ENCODE data around the gene ANKH. TPM values are rescaled to one million over a fixed set of nuclear protein-coding genes. Genes with fewer than 3 reads are reported as not detected.

The ANKH gene
- total and polyA plus RNA-seq, 2 donors (not counting 1 experiment from before 2014, with no cell fraction given) = 13.7 to 71.1 TPM

DNA sequence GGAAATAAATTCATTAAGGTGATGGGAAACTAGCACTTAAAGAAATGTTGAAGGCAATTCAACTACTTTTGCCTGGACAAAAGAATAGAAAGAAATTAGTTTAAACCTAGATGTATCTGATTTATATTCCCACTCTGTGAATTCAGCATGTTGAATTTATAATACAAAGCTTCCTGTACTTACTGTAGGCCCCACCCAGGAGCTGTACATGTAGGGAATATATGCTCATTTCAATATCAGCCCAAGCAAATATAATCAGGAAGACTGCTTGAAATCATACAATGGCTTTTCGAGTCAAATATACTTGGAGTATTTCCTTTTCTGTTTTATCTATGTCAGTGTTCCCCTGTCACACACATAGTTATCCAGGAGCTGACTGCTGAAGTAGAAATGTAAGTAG is 105.0 kb downstream of the ANKH start:
- H3K4me1 ChIP-seq (ENCODE audit: control insufficient read depth in 2 of 2, insufficient read depth in 2 of 2, low read length in 2 of 2) = peaks cover 11 to 15% of the 10 kb centered on the region in 2 donors
- no peaks in the 10 kb centered on the region for H3K9me3 ChIP-seq (ENCODE audit: control extremely low read depth in 1 of 3, control insufficient read depth in 2 of 3, insufficient read depth in 1 of 3, low read length in 2 of 3)
- no peaks in the 10 kb centered on the region for H3K79me2 ChIP-seq (ENCODE audit: control insufficient read depth, insufficient read depth, low read length)
- no peaks in the 10 kb centered on the region for H3K27me3 ChIP-seq (replicated peaks in 1 of 4; ENCODE audit: control extremely low read depth in 1 of 4, control insufficient read depth in 3 of 4, insufficient read depth in 4 of 4, low read length in 3 of 4)
- ATAC-seq (ENCODE audit: low read depth) (no peak), DNase-seq (no peak)
- no peak overlapping the region for H2AFZ ChIP-seq (ENCODE audit: insufficient read depth, low read depth, low read length, poor library complexity, severe bottlenecking)
- intact Hi-C loops (cut with micrococcal nuclease) = no loop called here
- Mint-ChIP-seq H3K27ac (no peak overlapping the region), H3K9me3 (ENCODE audit: insufficient read depth) (no peaks in the 10 kb centered on the region), H3K4me3 (no peak overlapping the region), H3K4me1 (peaks cover 30% of the 10 kb centered on the region), H3K27me3 (no peaks in the 10 kb centered on the region)
- ChIA-PET CTCF (no interaction called here), POLR2A (no interaction called here)
- H3K27ac ChIP-seq (ENCODE audit: low read length in 2 of 2) = no peak overlapping the region
- no CpG with 5 or more reads among the region's 1 CpG for WGBS (ENCODE audit: insufficient coverage)
- no peak for TF ChIP-seq EZH2 (IDR thresholded peaks at IDR 0.05; ENCODE audit: borderline replicate concordance, insufficient read depth, low read depth, low read length, poor library complexity, severe bottlenecking)
- TF ChIP-seq, protein P1, sequence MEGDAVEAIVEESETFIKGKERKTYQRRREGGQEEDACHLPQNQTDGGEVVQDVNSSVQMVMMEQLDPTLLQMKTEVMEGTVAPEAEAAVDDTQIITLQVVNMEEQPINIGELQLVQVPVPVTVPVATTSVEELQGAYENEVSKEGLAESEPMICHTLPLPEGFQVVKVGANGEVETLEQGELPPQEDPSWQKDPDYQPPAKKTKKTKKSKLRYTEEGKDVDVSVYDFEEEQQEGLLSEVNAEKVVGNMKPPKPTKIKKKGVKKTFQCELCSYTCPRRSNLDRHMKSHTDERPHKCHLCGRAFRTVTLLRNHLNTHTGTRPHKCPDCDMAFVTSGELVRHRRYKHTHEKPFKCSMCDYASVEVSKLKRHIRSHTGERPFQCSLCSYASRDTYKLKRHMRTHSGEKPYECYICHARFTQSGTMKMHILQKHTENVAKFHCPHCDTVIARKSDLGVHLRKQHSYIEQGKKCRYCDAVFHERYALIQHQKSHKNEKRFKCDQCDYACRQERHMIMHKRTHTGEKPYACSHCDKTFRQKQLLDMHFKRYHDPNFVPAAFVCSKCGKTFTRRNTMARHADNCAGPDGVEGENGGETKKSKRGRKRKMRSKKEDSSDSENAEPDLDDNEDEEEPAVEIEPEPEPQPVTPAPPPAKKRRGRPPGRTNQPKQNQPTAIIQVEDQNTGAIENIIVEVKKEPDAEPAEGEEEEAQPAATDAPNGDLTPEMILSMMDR (IDR thresholded peaks at IDR 0.05) = no peak
- no peak overlapping the region for H3K4me2 ChIP-seq (replicated peaks; ENCODE audit: low read depth, low read length, poor library complexity, severe bottlenecking)
- H3K36me3 ChIP-seq (replicated peaks in 1 of 2; ENCODE audit: control extremely low read depth in 1 of 2, control insufficient read depth in 1 of 2, extremely low read depth in 1 of 2, insufficient read depth in 2 of 2, low read length in 1 of 2) = no peaks in the 10 kb centered on the region
- no peak overlapping the region for H3K9ac ChIP-seq (ENCODE audit: low read length)
- no peak overlapping the region for H3K4me3 ChIP-seq (ENCODE audit: control extremely low read depth in 1 of 5, extremely low read depth in 1 of 5, insufficient read depth in 1 of 5, low read depth in 2 of 5, low read length in 4 of 5)
- H4K20me1 ChIP-seq (ENCODE audit: control insufficient read depth, insufficient read depth, low read length, poor library complexity, severe bottlenecking) = no peaks in the 10 kb centered on the region

DNA sequence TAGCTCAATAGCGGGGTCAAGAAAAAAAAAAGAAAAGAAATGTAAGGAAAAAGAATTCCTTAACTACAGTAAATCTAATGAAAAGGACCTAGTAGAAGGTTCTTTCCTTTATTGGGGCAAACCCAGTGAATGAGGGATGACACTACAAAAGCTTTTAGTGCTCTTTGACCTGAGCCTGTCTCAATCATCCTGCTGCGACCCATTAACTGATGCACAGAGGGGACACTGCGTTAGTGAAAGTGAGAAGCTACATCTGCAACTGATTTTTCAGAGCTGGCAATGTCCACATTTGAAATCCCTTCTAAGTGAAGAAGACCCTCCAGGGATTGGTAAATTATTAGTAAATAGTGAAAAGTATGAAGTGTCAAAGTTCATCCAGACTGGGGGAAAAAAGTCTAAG is 106.0 kb downstream of the ANKH start:
- CTCF ChIA-PET = no interaction called here

More for the DNA sequence above, 106.0 kb downstream of the ANKH start:
- Histone ChIP-seq H3K4me3 (ENCODE audit: control extremely low read depth in 1 of 5, extremely low read depth in 1 of 5, insufficient read depth in 1 of 5, low read depth in 2 of 5, low read length in 4 of 5) (no peak overlapping the region), H3K4me2 (replicated peaks; ENCODE audit: low read depth, low read length, poor library complexity, severe bottlenecking) (no peak overlapping the region), H3K9me3 (ENCODE audit: control extremely low read depth in 1 of 3, control insufficient read depth in 2 of 3, insufficient read depth in 1 of 3, low read length in 2 of 3) (no peaks in the 10 kb centered on the region), H3K9ac (ENCODE audit: low read length) (no peak overlapping the region), H3K79me2 (ENCODE audit: control insufficient read depth, insufficient read depth, low read length) (no peaks in the 10 kb centered on the region), H3K4me1 (ENCODE audit: control insufficient read depth in 2 of 2, insufficient read depth in 2 of 2, low read length in 2 of 2) (peaks cover 11 to 15% of the 10 kb centered on the region in 2 donors), H3K27me3 (replicated peaks in 1 of 4; ENCODE audit: control extremely low read depth in 1 of 4, control insufficient read depth in 3 of 4, insufficient read depth in 4 of 4, low read length in 3 of 4) (no peaks in the 10 kb centered on the region), H4K20me1 (ENCODE audit: control insufficient read depth, insufficient read depth, low read length, poor library complexity, severe bottlenecking) (no peaks in the 10 kb centered on the region), H3K36me3 (replicated peaks in 1 of 2; ENCODE audit: control extremely low read depth in 1 of 2, control insufficient read depth in 1 of 2, extremely low read depth in 1 of 2, insufficient read depth in 2 of 2, low read length in 1 of 2) (no peaks in the 10 kb centered on the region), H3K27ac (ENCODE audit: low read length in 2 of 2) (no peak overlapping the region), H2AFZ (ENCODE audit: insufficient read depth, low read depth, low read length, poor library complexity, severe bottlenecking) (no peak overlapping the region)
- Mint-ChIP-seq H3K4me3 (no peak overlapping the region), H3K9me3 (ENCODE audit: insufficient read depth) (no peaks in the 10 kb centered on the region), H3K4me1 (peaks cover 25% of the 10 kb centered on the region), H3K27me3 (no peaks in the 10 kb centered on the region), H3K27ac (no peak overlapping the region)
- POLR2A ChIA-PET = no interaction called here
- WGBS (ENCODE audit: insufficient coverage) = 100% methylated on average over 1 of the region's 3 CpGs
- ATAC-seq (ENCODE audit: low read depth) = no peak
- TF ChIP-seq, protein P1 (IDR thresholded peaks at IDR 0.05) = no peak
- TF ChIP-seq EZH2 (IDR thresholded peaks at IDR 0.05; ENCODE audit: borderline replicate concordance, insufficient read depth, low read depth, low read length, poor library complexity, severe bottlenecking) = no peak
- intact Hi-C loops (cut with micrococcal nuclease) = no loop called here
- no peak for DNase-seq
